A549 (cell line): Measurements from ENCODE around the gene EDNRB. TPM values are rescaled to one million over a fixed set of nuclear protein-coding genes. Genes with fewer than 3 reads are reported as not detected.
A peak's percentile ranks its signal among the peaks of the same experiment; 100 is the strongest.

ENCODE experiments used
- ATAC-seq, 2 experiments: fragments of 200-7000 bp in 1 of 2; fragments of >200 bp in 1 of 2; cut with Nextera tagmentation in 1 of 2; cut with Tn5 transposase in 1 of 2; 3 replicates each; pipeline versions ENCODE4 v1.8.0 to v1.9.1; 2018 to 2020; ENCODE audit warnings: mild to moderate bottlenecking in 1 of 2, moderate library complexity in 1 of 2
- CTCF ChIA-PET: fragments of 300-600 bp; sonication (Branson Sonifier 250); formaldehyde crosslinking; extraction: SDS; loops from one replicate; lab custom pipeline; 2021; ENCODE audit warnings: antibody characterized with exemption, inconsistent platforms; lab: Yijun Ruan, JAX
- POLR2A ChIA-PET: fragments of 350-600 bp; formaldehyde crosslinking; extraction: SDS; loops from one replicate; lab custom pipeline; 2021; ENCODE audit warnings: antibody characterized with exemption, inconsistent platforms; lab: Yijun Ruan, JAX
- DNase-seq, 2 experiments: peaks; one replicate each; pipeline versions ENCODE4 v3.0.0 to v3.0.0-alpha.2; 2011 to 2016; ENCODE audit warnings: low read depth in 1 of 2, low spot score in 1 of 2
- FAIRE-seq: peaks from 2 replicates; lab custom pipeline; 2011; peaks lifted over from hg19 to GRCh38; lab: Jason Lieb, UNC
- H3K27ac ChIP-seq, 2 experiments: fragments of >200 bp; sonication (Bioruptor Twin); formaldehyde crosslinking; 3 replicates each; pipeline ENCODE4 v1.5.1; 2016 to 2017
- H3K4me1 ChIP-seq: fragments of >200 bp; sonication (Bioruptor Twin); formaldehyde crosslinking; 3 replicates; pipeline ENCODE4 v1.6.1; 2016
- H3K4me2 ChIP-seq: fragments of >200 bp; sonication (Bioruptor Twin); formaldehyde crosslinking; 3 replicates; pipeline ENCODE4 v1.6.1; 2016
- H3K4me3 ChIP-seq: fragments of >200 bp; sonication (Bioruptor Twin); formaldehyde crosslinking; 3 replicates; pipeline ENCODE4 v1.5.1; 2016
- H3K9me3 ChIP-seq: fragments of >200 bp; sonication (Bioruptor Twin); formaldehyde crosslinking; 3 replicates; pipeline ENCODE4 v1.6.1; 2016
- CEBPB ChIP-seq, 2 experiments: fragments of >200 bp in 1 of 2; sonication (Bioruptor Twin) in 1 of 2; formaldehyde crosslinking in 1 of 2; IDR thresholded peaks; 2 replicates each; pipeline ENCODE4 v1.6.1; 2012 to 2016
- EP300 ChIP-seq, 2 experiments: fragments of >200 bp; sonication (Bioruptor Twin); formaldehyde crosslinking; IDR thresholded peaks; 2 replicates in 1 of 2; 3 replicates in 1 of 2; pipeline ENCODE4 v1.6.1; 2016 to 2017
- ESRRA ChIP-seq: fragments of 150-350 bp; IDR thresholded peaks from 2 replicates; pipeline ENCODE4 v1.6.1; 2014; ENCODE audit warnings: mild to moderate bottlenecking, low read length, borderline replicate concordance
- FOSB ChIP-seq: fragments of 250-450 bp; sonication (Bioruptor Pico); IDR thresholded peaks from 2 replicates; pipeline ENCODE4 v1.5.0; 2020; ENCODE audit warnings: mild to moderate bottlenecking, moderate library complexity
- FOSL2 ChIP-seq, 2 experiments: fragments of 450-650 bp in 1 of 2; fragments of >200 bp in 1 of 2; sonication (Bioruptor Twin) in 1 of 2; formaldehyde crosslinking; IDR thresholded peaks; 2 replicates each; pipeline versions ENCODE4 v1.5.0 to v1.6.1; 2016 to 2020; ENCODE audit warnings: mild to moderate bottlenecking in 1 of 2, moderate library complexity in 1 of 2
- GATA3 ChIP-seq: IDR thresholded peaks from 2 replicates; pipeline ENCODE4 v1.6.1; 2012; ENCODE audit warnings: borderline replicate concordance
- HOXB13 ChIP-seq: fragments of 250-450 bp; sonication (Bioruptor Pico); IDR thresholded peaks from 2 replicates; pipeline ENCODE4 v1.5.0; 2020; ENCODE audit warnings: low read depth, mild to moderate bottlenecking, moderate library complexity
- HOXB5 ChIP-seq: fragments of 250-450 bp; sonication (Bioruptor Pico); IDR thresholded peaks from 2 replicates; pipeline ENCODE4 v1.5.0; 2020; ENCODE audit warnings: mild to moderate bottlenecking, moderate library complexity
- MAFK ChIP-seq: fragments of 450-650 bp; IDR thresholded peaks from 2 replicates; pipeline ENCODE4 v1.6.1; 2014; ENCODE audit not compliant: partially characterized antibody
- MAZ ChIP-seq: fragments of 150-350 bp; IDR thresholded peaks from 2 replicates; pipeline ENCODE4 v1.6.1; 2014; ENCODE audit warnings: antibody characterized with exemption, low read depth, low read length, borderline replicate concordance
- NPAS2 ChIP-seq: fragments of 250-450 bp; sonication (Bioruptor Pico); IDR thresholded peaks from 2 replicates; pipeline ENCODE4 v1.8.0; 2022; ENCODE audit warnings: mild to moderate bottlenecking, moderate library complexity, borderline replicate concordance
- PHF8 ChIP-seq: fragments of 200-600 bp; sonication (generic); IDR thresholded peaks from 2 replicates; pipeline ENCODE4 v1.6.1; 2016; ENCODE audit warnings: low read depth, mild to moderate bottlenecking, antibody characterized with exemption, moderate library complexity, borderline replicate concordance
- RFX5 ChIP-seq: fragments of 450-650 bp; IDR thresholded peaks from 2 replicates; pipeline ENCODE4 v1.7.1; 2014; ENCODE audit warnings: antibody characterized with exemption, mild to moderate bottlenecking, moderate library complexity
- RNF2 ChIP-seq: fragments of 200-600 bp; sonication (generic); IDR thresholded peaks from 2 replicates; pipeline ENCODE4 v1.6.1; 2016; ENCODE audit warnings: low read depth, mild to moderate bottlenecking, antibody characterized with exemption, moderate library complexity, borderline replicate concordance
- SMC3 ChIP-seq: fragments of >200 bp; sonication (Bioruptor Twin); formaldehyde crosslinking; IDR thresholded peaks from 3 replicates; pipeline ENCODE4 v1.6.1; 2018; ENCODE audit warnings: inconsistent platforms
- TP53 ChIP-seq: fragments of 250-450 bp; sonication (Bioruptor Pico); IDR thresholded peaks from 2 replicates; pipeline ENCODE4 v1.5.0; 2021; ENCODE audit warnings: mild to moderate bottlenecking, moderate library complexity
- ZC3H11A ChIP-seq: fragments of 450-650 bp; IDR thresholded peaks from 2 replicates; pipeline ENCODE4 v1.6.1; 2014; ENCODE audit warnings: antibody characterized with exemption, mild to moderate bottlenecking
- ZFP36 ChIP-seq: fragments of 450-650 bp; IDR thresholded peaks from 2 replicates; pipeline ENCODE4 v1.6.1; 2014; ENCODE audit warnings: borderline replicate concordance; ENCODE audit not compliant: partially characterized antibody
- ZSCAN20 ChIP-seq: fragments of 250-450 bp; sonication (Bioruptor Pico); IDR thresholded peaks from 2 replicates; pipeline ENCODE4 v1.8.0; 2022; ENCODE audit warnings: mild to moderate bottlenecking, moderate library complexity
- WGBS: methylation state at CpG from one replicate; pipeline ENCODE4 v1.1.6; 2017; ENCODE audit errors: missing lambda C conversion rate; 5-methylcytosine and 5-hydroxymethylcytosine counted together
- polyA plus RNA-seq, 4 experiments: library from polyadenylated mRNA; depleted of rRNA in 3 of 4; stranded (reverse); fragments of >200 nt; fragmentation: RNase III in 1 of 4; extraction: RNeasy Plus Mini Kit Qiagen cat#74134 plus additional on column Dnase treatment in 1 of 4; gene quantifications; 2 replicates in 3 of 4; 3 replicates in 1 of 4; pipeline ENCODE4 v1.2.3, GENCODE V29; 2011 to 2017
- TF ChIP-seq, protein P1 (sequence below): IDR thresholded peaks from 2 replicates; pipeline ENCODE4 v1.6.1; 2012; ENCODE audit warnings: low read depth, borderline replicate concordance
- TF ChIP-seq, protein P2 (sequence below): fragments of 150-350 bp; IDR thresholded peaks from 2 replicates; pipeline ENCODE4 v1.6.1; 2014; ENCODE audit warnings: low read depth, mild to moderate bottlenecking, low read length
- TF ChIP-seq, protein P3 (sequence below): fragments of 200-600 bp; sonication (generic); IDR thresholded peaks from 2 replicates; pipeline ENCODE4 v1.6.1; 2016; ENCODE audit warnings: antibody characterized with exemption, mild to moderate bottlenecking, moderate library complexity
- TF ChIP-seq, protein P4 (sequence below): fragments of 450-650 bp; IDR thresholded peaks from 2 replicates; pipeline ENCODE4 v1.6.1; 2014; ENCODE audit warnings: antibody characterized with exemption
- TF ChIP-seq, protein P5 (sequence below): IDR thresholded peaks from 2 replicates; pipeline ENCODE4 v1.6.1; 2012
- TF ChIP-seq, protein P6 (sequence below): fragments of >200 bp; sonication (Bioruptor Twin); formaldehyde crosslinking; IDR thresholded peaks from 3 replicates; pipeline ENCODE4 v1.6.1; 2016

Gene EDNRB
- polyA plus RNA-seq, 2 of the 4 experiments (the other 2 are of a cell fraction): not detected

DNA sequence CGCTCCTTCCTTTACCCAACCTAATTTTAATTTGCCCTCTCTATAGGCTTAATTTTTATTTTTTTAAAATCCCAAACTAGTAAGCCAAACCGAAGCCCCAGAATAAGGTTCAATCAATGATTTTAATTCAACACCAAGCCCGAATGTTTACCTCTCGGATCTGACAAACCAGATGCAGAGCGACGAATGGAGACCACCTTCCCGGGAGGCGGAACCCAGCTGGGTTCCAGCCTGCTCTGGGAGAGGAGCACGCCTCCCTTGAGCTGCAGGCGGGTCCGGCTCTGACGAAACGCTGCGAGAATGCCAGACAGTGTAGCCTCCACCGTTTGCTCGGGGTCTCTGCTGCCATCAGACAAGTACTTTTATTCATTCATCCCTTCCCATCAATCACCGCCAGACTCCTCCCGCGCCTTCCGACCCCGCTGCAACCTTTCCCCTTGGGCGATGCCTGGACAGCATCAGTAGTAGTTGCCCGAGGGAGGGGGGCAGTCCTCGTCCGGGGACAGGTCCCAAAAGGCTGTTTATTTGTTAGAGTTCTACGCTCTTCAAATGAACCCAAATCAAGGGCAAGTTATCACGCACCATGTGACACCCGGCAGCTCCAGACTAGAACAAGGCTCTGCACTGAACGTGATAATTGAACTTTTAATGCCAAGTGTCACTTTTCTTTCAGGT, 752 bp upstream of the EDNRB start:
- CTCF ChIA-PET: no interaction called here

DNA sequence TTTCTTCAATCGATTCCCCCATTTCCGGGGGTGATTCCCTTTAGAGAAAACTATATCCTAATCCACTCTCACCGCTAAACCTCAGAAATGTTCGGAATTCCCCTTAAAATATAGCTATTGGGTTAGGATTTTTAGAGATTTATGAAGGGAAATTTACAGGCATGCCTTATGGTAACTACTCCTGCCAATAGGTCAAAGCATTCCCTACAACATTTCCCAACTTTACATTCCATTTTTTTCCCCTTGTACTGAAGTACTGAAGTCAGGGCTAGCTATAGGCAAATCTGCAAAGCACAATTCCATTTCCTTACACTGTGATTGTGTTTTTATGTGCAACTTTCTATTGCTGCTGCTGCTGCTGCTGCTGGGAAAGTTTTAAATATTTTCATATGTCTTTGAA, 2.1 kb downstream of the EDNRB start:
- DNase-seq (no peak), ATAC-seq (no peak), FAIRE-seq (no peak)
- 10% methylated on average over 4 of the region's 4 CpGs for WGBS
- CTCF ChIA-PET: no interaction called here
- POLR2A ChIA-PET: no interaction called here
- H3K4me2 ChIP-seq: no peak overlapping the region
- H3K4me1 ChIP-seq: no peaks in the 10 kb centered on the region
- H3K4me3 ChIP-seq: no peak overlapping the region
- no peak overlapping the region for H3K27ac ChIP-seq
- no peaks in the 10 kb centered on the region for H3K9me3 ChIP-seq
- TF ChIP-seq FOSB (CRISPR knock-in tag): no peak
- TF ChIP-seq RFX5: no peak
- TF ChIP-seq, protein P1, sequence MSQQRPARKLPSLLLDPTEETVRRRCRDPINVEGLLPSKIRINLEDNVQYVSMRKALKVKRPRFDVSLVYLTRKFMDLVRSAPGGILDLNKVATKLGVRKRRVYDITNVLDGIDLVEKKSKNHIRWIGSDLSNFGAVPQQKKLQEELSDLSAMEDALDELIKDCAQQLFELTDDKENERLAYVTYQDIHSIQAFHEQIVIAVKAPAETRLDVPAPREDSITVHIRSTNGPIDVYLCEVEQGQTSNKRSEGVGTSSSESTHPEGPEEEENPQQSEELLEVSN: no peak
- no peak for TF ChIP-seq PHF8
- TF ChIP-seq ZC3H11A: no peak
- no peak for TF ChIP-seq FOSL2 (IDR thresholded peaks at IDR 0.05)
- no peak for TF ChIP-seq FOSL2 (CRISPR knock-in tag; IDR thresholded peaks at IDR 0.05)
- TF ChIP-seq GATA3: no peak
- no peak for TF ChIP-seq ESRRA
- TF ChIP-seq CEBPB (IDR thresholded peaks at IDR 0.05): no peak
- TF ChIP-seq, protein P2, sequence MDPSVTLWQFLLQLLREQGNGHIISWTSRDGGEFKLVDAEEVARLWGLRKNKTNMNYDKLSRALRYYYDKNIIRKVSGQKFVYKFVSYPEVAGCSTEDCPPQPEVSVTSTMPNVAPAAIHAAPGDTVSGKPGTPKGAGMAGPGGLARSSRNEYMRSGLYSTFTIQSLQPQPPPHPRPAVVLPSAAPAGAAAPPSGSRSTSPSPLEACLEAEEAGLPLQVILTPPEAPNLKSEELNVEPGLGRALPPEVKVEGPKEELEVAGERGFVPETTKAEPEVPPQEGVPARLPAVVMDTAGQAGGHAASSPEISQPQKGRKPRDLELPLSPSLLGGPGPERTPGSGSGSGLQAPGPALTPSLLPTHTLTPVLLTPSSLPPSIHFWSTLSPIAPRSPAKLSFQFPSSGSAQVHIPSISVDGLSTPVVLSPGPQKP: no peak
- no peak for TF ChIP-seq MAFK
- TF ChIP-seq, protein P3, sequence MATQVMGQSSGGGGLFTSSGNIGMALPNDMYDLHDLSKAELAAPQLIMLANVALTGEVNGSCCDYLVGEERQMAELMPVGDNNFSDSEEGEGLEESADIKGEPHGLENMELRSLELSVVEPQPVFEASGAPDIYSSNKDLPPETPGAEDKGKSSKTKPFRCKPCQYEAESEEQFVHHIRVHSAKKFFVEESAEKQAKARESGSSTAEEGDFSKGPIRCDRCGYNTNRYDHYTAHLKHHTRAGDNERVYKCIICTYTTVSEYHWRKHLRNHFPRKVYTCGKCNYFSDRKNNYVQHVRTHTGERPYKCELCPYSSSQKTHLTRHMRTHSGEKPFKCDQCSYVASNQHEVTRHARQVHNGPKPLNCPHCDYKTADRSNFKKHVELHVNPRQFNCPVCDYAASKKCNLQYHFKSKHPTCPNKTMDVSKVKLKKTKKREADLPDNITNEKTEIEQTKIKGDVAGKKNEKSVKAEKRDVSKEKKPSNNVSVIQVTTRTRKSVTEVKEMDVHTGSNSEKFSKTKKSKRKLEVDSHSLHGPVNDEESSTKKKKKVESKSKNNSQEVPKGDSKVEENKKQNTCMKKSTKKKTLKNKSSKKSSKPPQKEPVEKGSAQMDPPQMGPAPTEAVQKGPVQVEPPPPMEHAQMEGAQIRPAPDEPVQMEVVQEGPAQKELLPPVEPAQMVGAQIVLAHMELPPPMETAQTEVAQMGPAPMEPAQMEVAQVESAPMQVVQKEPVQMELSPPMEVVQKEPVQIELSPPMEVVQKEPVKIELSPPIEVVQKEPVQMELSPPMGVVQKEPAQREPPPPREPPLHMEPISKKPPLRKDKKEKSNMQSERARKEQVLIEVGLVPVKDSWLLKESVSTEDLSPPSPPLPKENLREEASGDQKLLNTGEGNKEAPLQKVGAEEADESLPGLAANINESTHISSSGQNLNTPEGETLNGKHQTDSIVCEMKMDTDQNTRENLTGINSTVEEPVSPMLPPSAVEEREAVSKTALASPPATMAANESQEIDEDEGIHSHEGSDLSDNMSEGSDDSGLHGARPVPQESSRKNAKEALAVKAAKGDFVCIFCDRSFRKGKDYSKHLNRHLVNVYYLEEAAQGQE: no peak
- no peak for TF ChIP-seq ZSCAN20
- TF ChIP-seq, protein P4, sequence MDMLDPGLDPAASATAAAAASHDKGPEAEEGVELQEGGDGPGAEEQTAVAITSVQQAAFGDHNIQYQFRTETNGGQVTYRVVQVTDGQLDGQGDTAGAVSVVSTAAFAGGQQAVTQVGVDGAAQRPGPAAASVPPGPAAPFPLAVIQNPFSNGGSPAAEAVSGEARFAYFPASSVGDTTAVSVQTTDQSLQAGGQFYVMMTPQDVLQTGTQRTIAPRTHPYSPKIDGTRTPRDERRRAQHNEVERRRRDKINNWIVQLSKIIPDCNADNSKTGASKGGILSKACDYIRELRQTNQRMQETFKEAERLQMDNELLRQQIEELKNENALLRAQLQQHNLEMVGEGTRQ: no peak
- TF ChIP-seq HOXB5 (CRISPR knock-in tag): no peak
- TF ChIP-seq HOXB13 (CRISPR knock-in tag): no peak

More for the DNA sequence above, 752 bp upstream of the EDNRB start:
- ATAC-seq: peak; percentile 73 to 75
- H3K9me3 ChIP-seq: no peaks in the 10 kb centered on the region
- no peak overlapping the region for H3K27ac ChIP-seq
- DNase-seq: peak in 1 of 2 experiments; percentile 5
- peak overlapping the region; percentile 38 for H3K4me3 ChIP-seq
- no peak for TF ChIP-seq MAZ
- no peak for TF ChIP-seq TP53
- no peak for TF ChIP-seq FOSB (CRISPR knock-in tag)
- TF ChIP-seq SMC3: no peak
- TF ChIP-seq, protein P5, sequence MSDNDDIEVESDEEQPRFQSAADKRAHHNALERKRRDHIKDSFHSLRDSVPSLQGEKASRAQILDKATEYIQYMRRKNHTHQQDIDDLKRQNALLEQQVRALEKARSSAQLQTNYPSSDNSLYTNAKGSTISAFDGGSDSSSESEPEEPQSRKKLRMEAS: no peak
- TF ChIP-seq EP300 (IDR thresholded peaks at IDR 0.05): no peak
- TF ChIP-seq, protein P6, sequence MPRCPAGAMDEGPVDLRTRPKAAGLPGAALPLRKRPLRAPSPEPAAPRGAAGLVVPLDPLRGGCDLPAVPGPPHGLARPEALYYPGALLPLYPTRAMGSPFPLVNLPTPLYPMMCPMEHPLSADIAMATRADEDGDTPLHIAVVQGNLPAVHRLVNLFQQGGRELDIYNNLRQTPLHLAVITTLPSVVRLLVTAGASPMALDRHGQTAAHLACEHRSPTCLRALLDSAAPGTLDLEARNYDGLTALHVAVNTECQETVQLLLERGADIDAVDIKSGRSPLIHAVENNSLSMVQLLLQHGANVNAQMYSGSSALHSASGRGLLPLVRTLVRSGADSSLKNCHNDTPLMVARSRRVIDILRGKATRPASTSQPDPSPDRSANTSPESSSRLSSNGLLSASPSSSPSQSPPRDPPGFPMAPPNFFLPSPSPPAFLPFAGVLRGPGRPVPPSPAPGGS: no peak
- no peak for TF ChIP-seq NPAS2
- no peak for TF ChIP-seq RNF2
- no peak for TF ChIP-seq ZC3H11A
- TF ChIP-seq ZFP36: no peak
- TF ChIP-seq, protein P3: no peak
- H3K4me2 ChIP-seq: peak overlapping the region; percentile 86
- POLR2A ChIA-PET: no interaction called here
- H3K4me1 ChIP-seq: no peaks in the 10 kb centered on the region
- WGBS: 2% methylated on average over 21 of the region's 29 CpGs
- no peak for FAIRE-seq
